Large intestine (tissue), 3 donors: ENCODE results near the gene ARFGAP3. TPM values are rescaled to one million over a fixed set of nuclear protein-coding genes. Genes with fewer than 3 reads are reported as not detected.

Source experiments
- DNase-seq, 2 donors: peaks; one replicate each; pipeline versions ENCODE4 v3.0.0 to v3.0.0-alpha.2; 2013
- H3K27ac ChIP-seq: one replicate; pipeline ENCODE4 v1.5.1; 2013; ENCODE audit warnings: low read length
- H3K27me3 ChIP-seq: 2 replicates; pipeline ENCODE4 v1.6.1; 2013; ENCODE audit warnings: low read length; ENCODE audit not compliant: control insufficient read depth, insufficient read depth
- H3K36me3 ChIP-seq: 2 replicates; pipeline ENCODE4 v1.6.1; 2013; ENCODE audit warnings: low read length; ENCODE audit not compliant: control insufficient read depth, insufficient read depth
- H3K4me1 ChIP-seq: one replicate; pipeline ENCODE4 v1.6.1; 2013; ENCODE audit warnings: low read length; ENCODE audit not compliant: control insufficient read depth, insufficient read depth
- H3K4me3 ChIP-seq: one replicate; pipeline ENCODE4 v1.5.1; 2013; ENCODE audit warnings: low read length
- H3K9me3 ChIP-seq: one replicate; pipeline ENCODE4 v1.6.1; 2013; ENCODE audit warnings: mild to moderate bottlenecking, low read depth, low read length, moderate library complexity; ENCODE audit not compliant: control insufficient read depth
- WGBS: methylation state at CpG from one replicate; pipeline ENCODE4 v1.1.5; 2013; ENCODE audit warnings: low lambda C conversion rate; ENCODE audit not compliant: insufficient coverage; 5-methylcytosine and 5-hydroxymethylcytosine counted together
- polyA plus RNA-seq: library from polyadenylated mRNA; unstranded; fragments of 120-200 nt; gene quantifications from one replicate; pipeline ENCODE4 v1.2.1, GENCODE V29; 2013

Gene ARFGAP3
- polyA plus RNA-seq, 1 donor: 70.8 TPM

- no peak overlapping the region for H3K27ac ChIP-seq
- no peaks in the 10 kb centered on the region for H3K9me3 ChIP-seq
- no peak overlapping the region for H3K4me3 ChIP-seq
- no CpG with 5 or more reads among the region's 7 CpGs for WGBS
- peaks cover 23% of the 10 kb centered on the region for H3K4me1 ChIP-seq
- no peak for DNase-seq
- peaks cover 85% of the 10 kb centered on the region for H3K36me3 ChIP-seq
- H3K27me3 ChIP-seq: no peaks in the 10 kb centered on the region
Measured at GRCh38 chr22:42884616-42885375, 27.7 kb upstream of the ARFGAP3 start.

GRCh38 chr22:42883970-42884369 is 26.9 kb upstream of the ARFGAP3 start:
- H3K27ac ChIP-seq: no peak overlapping the region
- H3K4me1 ChIP-seq: peaks cover 23% of the 10 kb centered on the region
- H3K4me3 ChIP-seq: no peak overlapping the region
- no CpG with 5 or more reads among the region's 9 CpGs for WGBS
- H3K27me3 ChIP-seq: no peaks in the 10 kb centered on the region
- no peaks in the 10 kb centered on the region for H3K9me3 ChIP-seq
- DNase-seq: no peak
- peaks cover 88% of the 10 kb centered on the region for H3K36me3 ChIP-seq

- peaks cover 16% of the 10 kb centered on the region for H3K4me1 ChIP-seq
- no peak overlapping the region for H3K4me3 ChIP-seq
- DNase-seq: no peak
- peaks cover 88% of the 10 kb centered on the region for H3K36me3 ChIP-seq
- no peak overlapping the region for H3K27ac ChIP-seq
- H3K27me3 ChIP-seq: no peaks in the 10 kb centered on the region
- WGBS: no CpG with 5 or more reads among the region's 8 CpGs
- H3K9me3 ChIP-seq: no peaks in the 10 kb centered on the region
Measured at GRCh38 chr22:42883121-42883520, 26.0 kb upstream of the ARFGAP3 start.

GRCh38 chr22:42881982-42882656 is 25.0 kb upstream of the ARFGAP3 start:
- Histone ChIP-seq H3K4me3 (no peak overlapping the region), H3K36me3 (peaks cover 96% of the 10 kb centered on the region), H3K27ac (no peak overlapping the region), H3K27me3 (no peaks in the 10 kb centered on the region), H3K4me1 (peaks cover 8% of the 10 kb centered on the region), H3K9me3 (no peaks in the 10 kb centered on the region)
- WGBS: 80% methylated on average over 1 of the region's 10 CpGs
- no peak for DNase-seq

GRCh38 chr22:42881298-42881697 is 24.2 kb upstream of the ARFGAP3 start:
- no CpG with 5 or more reads among the region's 12 CpGs for WGBS
- Histone ChIP-seq H3K9me3 (no peaks in the 10 kb centered on the region), H3K36me3 (peaks cover 96% of the 10 kb centered on the region), H3K4me1 (no peaks in the 10 kb centered on the region), H3K27me3 (no peaks in the 10 kb centered on the region), H3K4me3 (no peak overlapping the region), H3K27ac (no peak overlapping the region)
- no peak for DNase-seq

- no peak overlapping the region for H3K4me3 ChIP-seq
- no peaks in the 10 kb centered on the region for H3K4me1 ChIP-seq
- peaks cover 97% of the 10 kb centered on the region for H3K36me3 ChIP-seq
- no peak overlapping the region for H3K27ac ChIP-seq
- no CpG with 5 or more reads among the region's 8 CpGs for WGBS
- DNase-seq: no peak
- no peaks in the 10 kb centered on the region for H3K9me3 ChIP-seq
- H3K27me3 ChIP-seq: no peaks in the 10 kb centered on the region
Measured at GRCh38 chr22:42880815-42881214, 23.7 kb upstream of the ARFGAP3 start.

GRCh38 chr22:42879371-42880021 is 22.4 kb upstream of the ARFGAP3 start:
- Histone ChIP-seq H3K9me3 (no peaks in the 10 kb centered on the region), H3K27me3 (no peaks in the 10 kb centered on the region), H3K4me3 (no peak overlapping the region), H3K27ac (no peak overlapping the region), H3K4me1 (no peaks in the 10 kb centered on the region), H3K36me3 (peaks cover 95% of the 10 kb centered on the region)
- no peak for DNase-seq
- no CpG with 5 or more reads among the region's 14 CpGs for WGBS

- no CpG with 5 or more reads among the region's 22 CpGs for WGBS
- Histone ChIP-seq H3K36me3 (peaks cover 95% of the 10 kb centered on the region), H3K4me3 (no peak overlapping the region), H3K27ac (no peak overlapping the region), H3K4me1 (no peaks in the 10 kb centered on the region), H3K9me3 (no peaks in the 10 kb centered on the region), H3K27me3 (no peaks in the 10 kb centered on the region)
- no peak for DNase-seq
Measured at GRCh38 chr22:42878561-42879305, 21.7 kb upstream of the ARFGAP3 start.

- no CpG with 5 or more reads among the region's 12 CpGs for WGBS
- Histone ChIP-seq H3K9me3 (no peaks in the 10 kb centered on the region), H3K36me3 (peaks cover 95% of the 10 kb centered on the region), H3K27me3 (no peaks in the 10 kb centered on the region), H3K27ac (no peak overlapping the region), H3K4me3 (no peak overlapping the region), H3K4me1 (no peaks in the 10 kb centered on the region)
- DNase-seq: no peak
Measured at GRCh38 chr22:42877597-42878340, 20.7 kb upstream of the ARFGAP3 start.
